Measurements from ENCODE around the gene CA9. TPM values are rescaled to one million over a fixed set of nuclear protein-coding genes. Genes with fewer than 3 reads are reported as not detected.

Gene CA9
- total and polyA plus RNA-seq, 2 experiments from 2014 or later = 1.1 TPM; not detected in 1

- no peaks in the 10 kb centered on the region for H4K20me1 ChIP-seq (replicated peaks; ENCODE audit: insufficient read depth)
- H3K27me3 Mint-ChIP-seq (ENCODE audit: insufficient read depth, low read depth, poor library complexity) = peaks cover 16% of the 10 kb centered on the region
- H3K9me2 ChIP-seq (ENCODE audit: insufficient read depth) = no peaks in the 10 kb centered on the region
- peaks cover 5% of the 10 kb centered on the region; the same call in 1 of the 2 replicates for H3K4me1 ChIP-seq (ENCODE audit: insufficient read depth)
- no peaks in the 10 kb centered on the region for H3K9me3 Mint-ChIP-seq
- DNase-seq (ENCODE audit: low spot score) = no peak
- H3F3A ChIP-seq (replicated peaks; ENCODE audit: low read depth) = 0 out of 2 replicates have a peak, but pooled peaks cover 7% of the 10 kb centered on the region
- no peak overlapping the region for H3K4me3 Mint-ChIP-seq
- no peak overlapping the region for H2AFZ ChIP-seq
- no peaks in the 10 kb centered on the region for H3K36me3 Mint-ChIP-seq (ENCODE audit: low read depth)
- peaks cover 20% of the 10 kb centered on the region for H3K27me3 ChIP-seq (ENCODE audit: insufficient read depth)
- H3K27ac Mint-ChIP-seq = no peak overlapping the region
- no peak for ATAC-seq
- no peaks in the 10 kb centered on the region for H3K79me2 ChIP-seq (replicated peaks; ENCODE audit: insufficient read depth)
- H3K36me3 ChIP-seq (ENCODE audit: insufficient read depth) = no peaks in the 10 kb centered on the region
- no peak overlapping the region for H3K4me2 ChIP-seq
- no peak overlapping the region for H3K4me3 ChIP-seq
- peaks cover 10% of the 10 kb centered on the region for H3K4me1 Mint-ChIP-seq
- no peak overlapping the region for H3K27ac ChIP-seq (ENCODE audit: low read depth)
- no peak for TF ChIP-seq CREB1 (CRISPR knock-in tag; IDR thresholded peaks at IDR 0.05; ENCODE audit: low read depth)
- TF ChIP-seq EZH2phosphoT487 (IDR thresholded peaks at IDR 0.05; ENCODE audit: unreplicated experiment) = no peak
- no peak for TF ChIP-seq ZNF331 (CRISPR knock-in tag; IDR thresholded peaks at IDR 0.05; ENCODE audit: low read depth)
- no peak for TF ChIP-seq NANOG (IDR thresholded peaks at IDR 0.05; ENCODE audit: borderline replicate concordance)
- no peak for TF ChIP-seq ZNF114 (CRISPR knock-in tag; IDR thresholded peaks at IDR 0.05)
- no peak for TF ChIP-seq EZH2 (IDR thresholded peaks at IDR 0.05; ENCODE audit: low read depth, unreplicated experiment)
- TF ChIP-seq POLR2AphosphoS5 (IDR thresholded peaks at IDR 0.05; ENCODE audit: low read depth) = no peak
- TF ChIP-seq ZNF462 (CRISPR knock-in tag; IDR thresholded peaks at IDR 0.05) = no peak
- TF ChIP-seq REST (IDR thresholded peaks at IDR 0.05; ENCODE audit: unreplicated experiment) = no peak
- TF ChIP-seq STAT1 (IDR thresholded peaks at IDR 0.05; ENCODE audit: unreplicated experiment) = no peak
- no peak for TF ChIP-seq ETS1 (IDR thresholded peaks at IDR 0.05)
- no peak for TF ChIP-seq JUNB (IDR thresholded peaks at IDR 0.05; ENCODE audit: unreplicated experiment)
- no peak for TF ChIP-seq CTCF (conservative IDR thresholded peaks at IDR 0.05; ENCODE audit: low read depth in 2 of 2)
These were observed 265 bp downstream of the CA9 start for GRCh38 chr9:35674025-35674361.
